Fibroblast of skin of left biceps (primary cell): ENCODE data around the gene GABARAP.
"Not testable (repeated sequence)": the region's sequence is repeated elsewhere in the genome, so short reads cannot be mapped to it uniquely, and the experiment has no call there.

Experiments
- DNase-seq, 2 experiments: peaks; one replicate each; pipeline ENCODE4 v3.0.0-alpha.2; 2013; ENCODE audit warnings: low read depth in 2 of 2

The GABARAP gene

DNA sequence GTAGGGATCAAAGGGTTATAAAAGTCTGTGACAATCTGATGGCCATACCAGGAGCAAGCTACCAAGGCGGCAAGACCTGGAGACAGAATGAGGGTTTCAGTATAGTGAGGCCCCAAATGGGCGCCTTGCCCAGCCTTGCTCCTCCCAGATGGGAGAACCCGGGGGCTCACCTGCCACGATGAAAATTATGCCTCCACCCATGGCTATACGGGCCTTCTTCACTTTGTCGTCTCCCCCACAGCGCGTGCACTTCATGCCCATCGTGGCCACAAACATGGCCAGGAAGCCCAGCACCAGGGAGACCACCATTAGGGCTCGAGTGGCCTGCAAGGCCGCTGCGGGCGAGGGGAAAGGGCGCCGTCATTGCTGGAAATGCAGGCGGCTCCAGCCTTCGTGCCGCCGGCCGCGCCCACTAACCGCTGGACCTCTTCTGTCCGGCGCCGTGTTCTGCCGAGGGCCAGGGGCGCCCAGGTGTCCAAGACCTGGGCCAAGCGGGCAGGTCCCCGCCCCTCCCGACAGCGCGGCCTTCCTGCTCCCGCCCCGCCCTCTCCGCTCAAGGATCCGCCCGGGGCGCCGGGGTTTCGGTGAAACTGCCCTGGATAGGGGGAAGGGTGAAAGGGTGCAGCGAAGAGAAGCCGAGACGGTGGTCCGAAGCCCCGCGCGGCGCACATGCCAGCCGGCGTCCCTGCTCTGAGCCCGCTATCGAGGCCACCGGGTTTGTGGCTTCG is 18.6 kb upstream of the GABARAP start:
- DNase-seq, result no peak

DNA sequence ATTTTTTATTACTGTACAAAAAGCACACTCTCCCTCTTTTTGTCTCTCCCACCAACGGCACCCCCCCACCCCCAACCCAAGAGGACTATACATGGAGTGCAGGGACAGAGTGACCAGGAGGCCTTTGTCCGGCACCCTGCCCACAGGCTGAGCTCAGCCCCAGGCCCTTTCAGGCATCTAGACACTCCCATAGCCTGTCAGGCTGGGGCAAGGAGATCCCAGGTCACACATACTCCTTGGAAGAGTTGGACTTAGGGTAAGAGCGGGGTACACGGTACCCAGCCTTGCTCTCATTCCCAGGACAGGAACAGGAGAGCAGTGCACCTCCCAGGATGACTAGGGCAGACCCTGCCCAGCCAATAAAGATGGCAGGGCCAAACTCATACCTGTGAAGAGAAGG is 17.9 kb upstream of the GABARAP start:
- DNase-seq, result no peak

GRCh38 chr17:7259555-7259889 is 17.3 kb upstream of the GABARAP start:
- DNase-seq, result no peak

DNA sequence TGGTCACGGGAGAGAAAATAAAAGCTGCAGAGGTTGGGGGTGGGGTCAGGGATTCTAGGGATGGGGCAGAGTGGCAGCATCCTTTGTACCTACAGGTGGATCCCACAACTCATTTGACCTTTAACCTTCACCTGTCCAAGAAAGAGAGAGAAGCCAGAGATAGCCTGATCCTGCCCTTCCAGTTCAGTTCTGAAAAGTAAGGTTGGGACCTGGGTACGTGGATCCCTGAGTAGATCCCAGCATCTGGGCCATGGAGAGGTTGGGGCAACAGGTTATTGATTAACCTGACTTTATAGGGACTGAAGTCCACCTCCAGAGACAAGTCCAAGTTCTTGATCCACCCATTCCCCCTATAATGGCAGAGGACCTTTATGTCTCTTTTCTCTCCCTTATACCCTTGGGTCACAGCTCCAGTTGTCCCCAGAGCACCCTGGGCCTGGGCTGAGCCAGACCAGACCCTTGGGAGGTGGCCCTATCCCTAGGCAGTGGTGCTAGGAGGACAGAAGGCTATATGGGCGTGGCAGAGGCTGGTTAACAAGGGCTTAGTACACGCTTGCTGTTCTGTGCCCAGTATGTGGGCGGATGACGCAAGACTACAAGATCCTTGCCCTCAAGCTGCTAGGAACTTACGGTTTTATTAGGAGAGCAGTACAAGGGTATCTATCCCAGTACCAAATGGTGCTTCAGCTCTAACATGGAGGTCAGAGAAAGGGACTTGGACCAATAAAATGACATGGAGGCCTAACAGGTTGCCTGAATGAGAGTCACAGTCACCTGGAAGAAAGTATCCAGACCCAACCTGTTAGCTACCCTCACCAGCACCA is 16.7 kb upstream of the GABARAP start:
- no peak for DNase-seq

DNA sequence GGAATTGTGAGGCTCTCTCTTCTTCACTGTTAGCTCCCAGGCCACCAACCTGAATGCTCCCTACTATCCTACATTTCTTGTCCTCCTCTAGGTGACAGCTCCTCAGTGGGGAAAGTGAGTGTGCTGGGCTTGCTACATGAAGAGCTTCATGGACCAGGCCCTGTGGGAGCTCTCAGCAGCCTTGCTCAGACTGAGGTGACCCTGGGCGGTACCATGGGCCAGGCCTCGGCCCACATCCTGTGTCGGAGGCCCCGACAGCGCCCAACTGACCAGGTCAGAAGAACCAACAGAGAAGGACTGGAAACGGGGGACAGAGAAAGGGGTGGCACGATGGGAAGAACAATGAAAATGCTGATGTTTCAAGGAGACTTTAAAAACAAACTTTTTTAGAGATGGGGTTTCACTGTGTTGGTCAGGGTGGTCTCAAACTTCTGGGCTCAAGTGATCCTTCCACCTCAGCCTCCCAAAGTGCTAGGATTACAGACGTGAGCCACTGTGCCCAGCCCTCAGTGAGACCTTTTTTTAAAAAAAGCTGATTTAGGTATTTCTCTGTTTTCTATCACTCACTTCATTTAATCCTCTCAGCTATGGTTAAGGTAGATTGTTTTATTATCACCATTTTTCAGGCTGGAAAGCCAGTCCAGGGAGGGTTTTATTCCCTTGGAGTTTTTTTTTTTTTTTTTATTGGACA is 14.7 kb upstream of the GABARAP start:
- DNase-seq, result no peak

DNA sequence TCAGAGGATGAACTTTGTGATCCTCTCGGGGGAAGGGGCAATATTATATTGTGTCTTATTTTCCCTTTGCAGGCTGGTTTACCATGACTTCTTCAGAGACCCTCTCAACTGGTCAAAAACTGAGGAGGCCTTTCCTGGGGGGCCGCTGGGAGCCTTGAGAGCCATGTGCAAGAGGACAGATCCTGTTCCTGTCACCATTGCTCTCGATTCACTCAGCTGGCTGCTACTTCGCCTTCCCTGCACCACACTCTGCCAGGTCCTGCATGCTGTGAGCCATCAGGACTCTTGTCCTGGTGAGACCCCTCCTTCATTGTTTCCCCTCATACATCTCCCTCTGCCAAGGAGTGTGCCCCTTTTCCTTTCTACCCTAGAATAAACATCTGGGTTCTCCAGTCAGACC is 12.3 kb upstream of the GABARAP start:
- no peak for DNase-seq

DNA sequence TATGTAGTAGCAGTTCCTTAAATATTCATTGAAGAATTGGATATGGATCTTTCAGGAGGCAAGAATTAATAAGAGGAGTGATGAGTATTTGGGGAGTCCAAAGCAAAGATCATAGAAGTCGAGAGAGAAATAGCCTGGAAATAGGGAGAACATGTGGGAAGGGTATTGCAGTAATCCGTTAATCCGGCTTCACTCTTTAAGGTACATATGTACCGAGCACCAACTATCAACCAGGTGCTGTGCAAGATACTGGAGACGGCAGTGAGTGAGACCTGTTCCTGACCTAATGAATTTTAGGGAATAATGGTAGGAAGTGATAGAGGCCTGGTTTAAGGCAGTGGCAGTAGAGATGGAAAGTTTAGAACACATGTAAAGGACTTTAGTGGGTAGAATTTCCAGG is 10.8 kb upstream of the GABARAP start:
- DNase-seq, result no peak

DNA sequence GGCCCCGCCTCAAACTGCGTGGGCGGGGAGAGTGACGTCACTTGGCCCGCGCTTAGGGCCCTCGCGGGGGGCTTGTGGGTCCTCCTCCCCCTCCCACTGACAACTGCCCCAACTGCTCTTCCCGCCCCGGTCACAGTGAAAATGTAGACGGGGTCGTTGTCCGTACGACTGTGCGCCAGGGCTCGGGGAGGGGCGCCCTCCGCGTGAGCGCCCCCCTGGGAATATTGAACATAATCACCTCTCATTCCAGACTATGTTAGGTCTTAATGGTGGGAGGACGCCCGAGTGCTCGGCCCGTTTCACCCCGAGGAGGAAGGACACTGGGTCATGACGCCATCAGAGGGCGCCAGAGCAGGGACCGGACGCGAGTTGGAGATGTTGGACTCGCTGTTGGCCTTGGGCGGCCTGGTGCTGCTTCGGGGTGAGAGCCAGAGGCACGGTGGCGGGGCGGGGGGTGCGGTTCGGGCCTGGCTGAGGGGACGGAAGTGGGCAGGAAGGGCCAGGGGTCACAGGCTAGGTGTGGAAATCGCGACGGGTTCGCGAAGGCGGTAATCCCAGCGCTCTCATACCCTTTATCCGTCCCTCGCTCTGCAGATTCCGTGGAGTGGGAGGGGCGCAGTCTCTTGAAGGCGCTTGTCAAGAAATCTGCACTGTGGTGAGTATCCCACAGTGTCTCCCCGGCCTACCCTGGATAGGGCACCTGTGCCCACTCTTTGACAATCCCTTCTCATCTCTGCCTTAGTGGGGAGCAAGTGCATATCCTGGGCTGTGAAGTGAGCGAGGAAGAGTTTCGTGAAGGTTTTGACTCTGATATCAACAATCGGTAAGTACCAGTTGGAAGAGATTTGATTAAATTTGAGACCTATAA is 10.2 kb upstream of the GABARAP start, which contains the start of gene ELP5:
ELP5 (plus strand) TSS at position 40 of the 868 bp plus-strand sequence; CDS start at position 376, 336 bp downstream.
- peak; percentile 85 to 88 for DNase-seq

- DNase-seq, result peak; percentile 99
Measured at GRCh38 chr17:7251661-7252175, 9.5 kb upstream of the GABARAP start, which contains the start of gene CTDNEP1. TSS of gene CTDNEP1 (minus strand) at chr17:7251734. CDS start at chr17:7251296, 438 bp downstream.

GRCh38 chr17:7250695-7251627 is 8.7 kb upstream of the GABARAP start:
- DNase-seq, result no peak

DNA sequence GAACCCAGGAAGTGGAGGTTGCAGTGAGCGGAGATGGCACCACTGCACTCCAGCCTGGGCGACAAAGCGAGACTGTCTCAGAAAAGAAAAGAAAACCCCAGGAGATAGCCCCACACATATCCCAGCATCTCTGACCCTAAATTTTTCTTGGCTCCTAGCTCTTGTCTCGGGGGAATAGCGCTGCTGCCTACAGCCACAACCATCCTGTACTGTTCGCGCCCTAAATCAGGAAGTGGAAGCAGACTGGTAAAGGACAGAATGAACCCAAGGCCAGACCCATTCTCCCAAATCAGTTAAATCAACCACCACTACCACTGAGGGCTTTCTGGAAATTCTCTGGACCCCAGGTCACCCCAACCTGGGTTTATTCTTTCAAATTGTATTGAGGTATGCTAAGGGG is 7.6 kb upstream of the GABARAP start:
- DNase-seq, result no peak

GRCh38 chr17:7249214-7249613 is 7.0 kb upstream of the GABARAP start:
- no peak for DNase-seq

DNA sequence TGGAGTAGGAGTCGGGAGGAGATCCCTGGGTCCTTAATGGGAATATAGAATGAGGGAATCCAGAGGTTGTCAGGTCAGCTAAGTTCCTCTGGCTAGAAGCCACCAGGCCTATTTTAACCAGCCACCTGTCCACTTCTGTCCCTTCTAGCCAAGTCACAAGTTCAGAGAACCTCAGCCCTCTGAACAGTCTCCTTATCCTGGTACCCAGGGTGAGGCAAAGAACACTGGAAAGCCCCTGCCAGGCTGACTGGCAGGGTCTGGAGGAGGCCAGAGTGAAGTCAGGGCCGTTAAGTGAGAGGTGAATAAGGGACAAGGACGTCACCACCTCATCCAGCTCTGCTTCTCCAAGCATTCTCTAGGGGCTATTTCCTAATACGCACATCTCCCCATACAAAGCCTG is 6.5 kb upstream of the GABARAP start:
- DNase-seq, result no peak

DNA sequence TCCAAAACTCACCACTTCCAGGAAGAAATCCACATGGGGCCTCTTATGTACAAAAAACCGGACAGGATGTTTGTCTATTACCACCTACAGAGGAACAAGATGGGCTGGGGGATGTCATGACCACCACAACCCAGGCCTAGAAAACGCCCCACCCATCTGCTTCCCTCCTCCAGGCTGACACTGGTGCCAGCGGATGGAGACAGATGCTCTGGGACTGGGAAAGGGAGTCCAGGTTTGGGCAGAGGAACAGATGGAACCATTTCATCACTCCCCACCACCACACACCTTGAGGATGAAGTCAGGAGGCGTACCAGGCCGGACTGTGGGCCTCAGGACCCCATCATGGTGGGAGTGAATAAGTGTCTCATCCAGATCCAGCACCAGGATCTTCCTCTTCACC is 4.5 kb upstream of the GABARAP start:
- DNase-seq, result no peak

DNA sequence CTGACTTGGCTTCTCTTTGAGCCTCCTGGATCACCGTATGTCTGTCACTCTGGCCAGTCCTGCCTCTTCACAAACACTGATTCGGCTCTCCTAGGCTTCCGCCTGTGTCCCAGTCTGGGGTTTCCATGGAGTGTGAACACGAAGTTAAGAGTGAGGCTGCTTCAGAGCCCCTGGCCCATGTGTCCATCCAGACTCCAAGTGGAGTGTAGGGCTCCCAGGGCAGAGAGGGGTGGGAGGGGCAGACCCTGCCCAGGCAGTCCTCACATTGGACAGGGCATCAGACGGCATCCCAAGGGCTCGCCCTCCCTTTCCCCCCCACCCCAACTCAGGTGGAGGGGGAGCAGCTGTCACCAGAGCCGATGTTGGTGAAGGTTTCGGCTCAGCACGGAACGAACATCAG is 1.6 kb upstream of the GABARAP start:
- DNase-seq, result not testable (repeated sequence)

- DNase-seq, result no peak
Measured at GRCh38 chr17:7243453-7243729, 1.1 kb upstream of the GABARAP start.

DNA sequence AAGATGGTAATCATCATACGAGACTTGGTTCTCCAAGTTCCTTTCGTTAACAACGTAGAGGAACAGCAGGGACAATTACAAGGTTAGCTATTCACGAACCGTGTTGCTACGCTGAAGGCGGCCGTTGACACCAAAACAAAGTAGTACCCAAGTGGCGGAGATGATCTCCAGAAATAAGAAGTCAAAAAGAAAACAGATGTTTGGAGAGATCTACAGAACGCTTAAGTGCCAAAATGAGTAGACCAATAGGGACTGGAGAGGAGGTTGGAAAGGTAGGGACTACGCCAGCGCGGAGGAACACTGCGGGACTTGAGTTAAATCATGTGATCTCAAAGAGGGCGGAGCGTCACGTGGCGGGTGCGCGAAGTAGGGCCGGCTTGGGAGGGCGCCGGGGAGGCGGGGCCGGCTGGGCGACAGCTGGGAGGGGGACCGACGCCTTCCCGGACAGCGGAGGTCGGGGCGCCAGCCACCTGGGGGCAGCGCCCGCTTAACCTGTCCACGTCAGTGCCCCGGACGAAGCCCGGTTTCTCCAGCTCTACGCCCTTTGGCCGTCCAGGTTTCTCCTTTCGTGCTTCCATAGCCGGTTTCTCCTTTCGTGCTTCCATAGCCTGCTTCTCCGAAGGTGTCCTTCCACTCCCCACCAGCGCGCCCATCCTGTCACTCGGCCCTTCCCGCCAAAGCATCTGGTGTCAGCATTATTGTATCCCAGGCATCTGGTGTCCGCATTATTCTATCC is 636 bp upstream of the GABARAP start:
- peak; percentile 90 to 92 for DNase-seq

DNA sequence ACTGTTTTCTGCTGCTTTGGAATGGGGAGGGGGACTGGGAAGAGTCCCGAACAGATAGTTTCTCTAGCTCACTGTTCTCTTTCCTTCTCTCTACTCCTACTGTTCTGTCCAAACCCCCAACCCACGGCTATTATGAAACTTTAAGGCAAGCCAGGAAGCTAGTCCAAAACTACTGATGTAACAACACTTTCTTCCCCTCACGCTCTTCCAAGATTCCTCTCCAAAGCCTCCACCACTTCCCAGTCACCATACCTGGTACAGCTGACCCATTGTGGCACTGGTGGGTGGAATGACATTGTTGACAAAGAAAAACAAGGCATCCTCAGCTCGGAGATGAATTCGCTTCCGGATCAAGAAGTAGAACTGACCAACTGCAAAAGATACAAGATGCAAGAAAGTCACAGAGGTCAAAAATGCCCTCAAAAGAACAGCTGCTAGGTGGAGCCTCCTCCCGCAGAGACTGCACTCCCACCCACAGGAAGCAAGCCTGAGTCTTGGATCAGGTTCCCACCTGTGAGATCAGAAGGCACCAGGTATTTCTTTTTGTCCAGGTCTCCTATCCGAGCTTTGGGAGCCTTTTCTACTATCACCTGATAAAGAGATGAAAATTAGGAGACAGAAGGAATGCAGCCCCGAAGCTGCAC is 1.0 kb downstream of the GABARAP start:
- no peak for DNase-seq

GRCh38 chr17:7240375-7240774 is 1.9 kb downstream of the GABARAP start:
- DNase-seq, result no peak
